T-helper 2 cell treated with Interferon-gamma antibody and Interleukin-4, amounts not matched to agents 5 μg/mL and 100 μg/mL, for 36 hours (primary cell): ENCODE results near the gene PRDM13.
"Not testable (repeated sequence)": the region's sequence is repeated elsewhere in the genome, so short reads cannot be mapped to it uniquely, and the experiment has no call there.

Experiments
- DNase-seq: peaks from one replicate; pipeline ENCODE4 v3.0.0; 2021; ENCODE audit warnings: low spot score
- H3K27ac Mint-ChIP-seq: one replicate; pipeline ENCODE4 v1.8.0; 2021; ENCODE audit warnings: mild to moderate bottlenecking, mixed read lengths
- H3K27me3 Mint-ChIP-seq: one replicate; pipeline ENCODE4 v1.8.0; 2021; ENCODE audit warnings: low read depth, mixed read lengths
- H3K36me3 Mint-ChIP-seq: one replicate; pipeline ENCODE4 v1.8.0; 2021; ENCODE audit warnings: low read depth, mixed read lengths
- H3K4me1 Mint-ChIP-seq: one replicate; pipeline ENCODE4 v1.8.0; 2021; ENCODE audit warnings: low read depth, mixed read lengths
- H3K4me3 Mint-ChIP-seq: one replicate; pipeline ENCODE4 v1.8.0; 2022; ENCODE audit warnings: mild to moderate bottlenecking, moderate library complexity, mixed read lengths
- H3K9me3 Mint-ChIP-seq: one replicate; pipeline ENCODE4 v1.8.0; 2021; ENCODE audit warnings: mixed read lengths

Gene PRDM13

DNA sequence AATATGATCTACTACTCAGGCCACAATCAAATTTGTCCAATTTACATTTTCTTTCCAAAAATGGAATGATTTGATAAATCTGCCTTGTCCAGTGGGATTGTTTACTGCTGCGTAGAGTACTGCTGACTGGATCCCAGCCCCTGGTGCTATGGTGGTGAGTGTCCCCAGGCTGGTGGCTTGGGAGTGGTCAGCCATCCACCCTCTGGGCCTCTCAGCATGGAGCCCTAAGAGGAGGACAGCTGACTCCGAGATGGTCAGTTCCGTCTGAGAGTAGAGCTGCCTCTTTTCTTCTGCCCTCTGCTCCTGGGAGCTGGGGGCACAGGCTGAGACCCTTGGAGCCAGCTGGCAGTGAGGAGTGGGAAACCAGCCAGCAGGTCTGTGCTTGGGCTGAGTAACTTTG, 22.7 kb downstream of the PRDM13 start:
- no peaks in the 10 kb centered on the region for H3K4me1 Mint-ChIP-seq
- H3K4me3 Mint-ChIP-seq: no peak overlapping the region
- DNase-seq: no peak
- H3K36me3 Mint-ChIP-seq: no peaks in the 10 kb centered on the region
- H3K27me3 Mint-ChIP-seq: peaks cover 28% of the 10 kb centered on the region
- no peaks in the 10 kb centered on the region for H3K9me3 Mint-ChIP-seq
- H3K27ac Mint-ChIP-seq: no peak overlapping the region

DNA sequence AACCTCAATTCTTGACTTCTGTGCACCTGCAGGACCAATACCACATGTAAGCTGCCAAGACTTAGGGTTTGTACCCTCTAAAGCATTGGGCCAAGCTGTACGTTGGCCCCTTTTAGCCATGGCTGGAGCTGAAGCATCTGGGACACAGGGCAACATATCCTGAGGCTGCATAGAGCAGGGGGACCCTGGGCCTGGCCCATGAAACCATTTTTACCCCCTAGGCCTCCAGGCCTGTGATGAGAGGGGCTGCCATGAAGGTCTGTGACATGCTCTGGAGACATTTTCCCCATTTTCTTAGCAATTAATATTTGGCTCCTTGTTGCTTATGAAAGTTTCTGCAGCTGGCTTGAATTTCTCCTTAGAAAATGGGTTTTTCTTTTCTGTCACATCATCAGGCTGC, 31.0 kb downstream of the PRDM13 start:
- H3K36me3 Mint-ChIP-seq: no peaks in the 10 kb centered on the region

DNA sequence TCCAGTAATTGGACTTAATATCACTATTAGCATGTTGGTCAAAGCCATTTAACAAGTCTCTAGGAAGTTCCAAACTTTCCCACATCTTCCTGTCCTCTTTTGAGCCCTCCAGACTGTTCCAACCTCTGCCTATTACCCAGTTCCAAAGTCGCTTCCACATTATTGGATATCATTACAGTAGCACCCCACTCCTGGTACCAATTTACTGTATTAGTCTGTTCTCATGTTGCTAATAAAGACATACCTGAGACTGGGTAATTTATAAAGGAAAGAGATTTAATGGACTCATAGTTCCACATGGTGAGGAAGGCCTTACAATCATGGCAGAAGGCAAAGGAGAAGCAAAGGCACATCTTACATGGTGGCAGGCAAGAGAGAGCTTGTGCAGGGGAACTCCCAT, 31.7 kb downstream of the PRDM13 start:
- not testable (repeated sequence) for H3K4me3 Mint-ChIP-seq, DNase-seq, H3K4me1 Mint-ChIP-seq, H3K27me3 Mint-ChIP-seq, H3K36me3 Mint-ChIP-seq, H3K27ac Mint-ChIP-seq
- H3K9me3 Mint-ChIP-seq: peaks cover 13% of the 10 kb centered on the region

More for the DNA sequence above, 31.0 kb downstream of the PRDM13 start:
- no peak overlapping the region for H3K4me3 Mint-ChIP-seq
- no peaks in the 10 kb centered on the region for H3K4me1 Mint-ChIP-seq
- H3K9me3 Mint-ChIP-seq: peaks cover 13% of the 10 kb centered on the region
- no peak for DNase-seq
- H3K27me3 Mint-ChIP-seq: peaks cover 4% of the 10 kb centered on the region
- no peak overlapping the region for H3K27ac Mint-ChIP-seq

DNA sequence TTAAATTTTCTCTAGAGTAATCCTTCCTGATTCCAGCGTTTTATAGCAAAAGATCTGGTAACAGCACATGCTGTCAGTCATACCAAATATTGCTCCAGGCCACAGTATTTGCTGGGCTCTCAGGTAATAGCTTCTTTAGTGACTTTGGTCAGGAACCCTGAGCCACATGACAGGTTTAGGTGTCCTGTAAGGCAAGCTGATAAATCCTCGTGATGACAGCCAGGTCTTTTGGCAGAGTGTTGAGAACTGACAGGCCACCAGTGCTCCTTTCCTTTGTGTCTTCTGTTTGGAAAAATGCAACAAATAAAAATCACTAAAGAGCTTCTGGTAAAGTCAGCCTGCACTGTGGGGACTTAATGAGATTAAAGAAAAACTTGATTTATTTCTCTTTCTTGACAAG, 34.6 kb downstream of the PRDM13 start:
- Mint-ChIP-seq H3K36me3 (no peaks in the 10 kb centered on the region), H3K9me3 (peaks cover 13% of the 10 kb centered on the region), H3K27ac (no peak overlapping the region), H3K4me1 (no peaks in the 10 kb centered on the region), H3K27me3 (peaks cover 5% of the 10 kb centered on the region), H3K4me3 (no peak overlapping the region)
- DNase-seq: no peak

DNA sequence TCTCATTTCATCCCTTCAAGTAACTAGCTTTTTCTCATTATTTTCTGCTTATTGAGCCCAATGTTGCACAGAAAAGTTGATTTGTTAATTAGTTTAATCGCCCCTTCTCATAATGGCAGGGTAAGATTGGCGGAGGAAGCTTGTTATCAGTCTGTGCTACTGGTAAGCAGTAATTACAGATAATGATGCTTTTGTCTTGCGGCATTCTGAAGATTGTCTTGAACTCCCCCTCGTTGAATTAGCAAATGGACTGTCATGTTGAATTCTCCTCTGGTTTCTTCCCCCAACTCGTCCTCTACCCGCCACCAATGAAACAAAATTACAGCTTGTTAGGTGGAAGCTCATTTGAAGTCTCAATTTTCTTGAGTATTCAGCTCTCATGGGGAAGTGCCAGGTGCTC, 39.4 kb downstream of the PRDM13 start:
- H3K27ac Mint-ChIP-seq: no peak overlapping the region
- no peak for DNase-seq
- peaks cover 5% of the 10 kb centered on the region for H3K27me3 Mint-ChIP-seq

DNA sequence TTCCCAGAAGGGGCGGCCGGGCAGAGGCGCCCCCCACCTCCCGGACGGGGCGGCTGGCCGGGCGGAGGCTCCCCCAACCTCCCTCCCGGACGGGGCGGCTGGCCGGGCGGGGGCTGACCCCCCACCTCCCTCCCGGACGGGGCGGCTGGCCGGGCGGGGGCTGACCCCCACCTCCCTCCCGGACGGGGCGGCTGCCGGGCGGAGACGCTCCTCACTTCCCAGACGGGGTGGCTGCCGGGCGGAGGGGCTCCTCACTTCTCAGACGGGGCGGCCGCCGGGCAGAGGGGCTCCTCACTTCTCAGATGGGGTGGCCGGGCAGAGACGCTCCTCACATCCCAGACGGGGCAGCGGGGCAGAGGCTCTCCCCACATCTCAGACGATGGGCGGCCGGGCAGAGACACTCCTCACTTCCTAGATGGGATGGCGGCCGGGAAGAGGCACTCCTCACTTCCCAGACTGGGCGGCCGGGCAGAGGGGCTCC, 43.5 kb downstream of the PRDM13 start:
- DNase-seq, H3K27ac Mint-ChIP-seq, H3K4me3 Mint-ChIP-seq, H3K4me1 Mint-ChIP-seq, H3K36me3 Mint-ChIP-seq, H3K27me3 Mint-ChIP-seq, H3K9me3 Mint-ChIP-seq: not testable (repeated sequence)

More for the DNA sequence above, 39.4 kb downstream of the PRDM13 start:
- no peaks in the 10 kb centered on the region for H3K9me3 Mint-ChIP-seq
- H3K4me1 Mint-ChIP-seq: no peaks in the 10 kb centered on the region
- no peaks in the 10 kb centered on the region for H3K36me3 Mint-ChIP-seq
- H3K4me3 Mint-ChIP-seq: no peak overlapping the region

DNA sequence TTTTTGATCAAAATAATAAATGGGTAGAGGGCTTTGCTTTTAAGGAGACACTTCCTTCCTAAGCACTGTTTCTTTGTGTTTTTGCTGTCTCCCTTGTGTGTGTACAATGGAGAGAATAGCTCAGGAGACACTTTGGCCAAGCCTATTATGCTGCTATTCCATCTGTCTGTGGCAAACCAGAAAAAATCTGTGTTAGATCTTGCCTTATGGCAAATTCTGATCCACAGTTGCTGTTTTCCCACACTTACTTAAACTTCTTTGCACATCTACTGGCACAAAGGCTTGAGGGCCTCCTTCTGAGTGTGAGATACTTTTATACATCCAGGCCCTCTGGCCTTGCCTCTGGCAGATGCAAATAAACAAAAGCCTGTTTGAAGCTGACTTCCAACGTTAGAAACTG, 53.6 kb downstream of the PRDM13 start:
- Mint-ChIP-seq H3K27me3 (no peaks in the 10 kb centered on the region), H3K36me3 (no peaks in the 10 kb centered on the region)

DNA sequence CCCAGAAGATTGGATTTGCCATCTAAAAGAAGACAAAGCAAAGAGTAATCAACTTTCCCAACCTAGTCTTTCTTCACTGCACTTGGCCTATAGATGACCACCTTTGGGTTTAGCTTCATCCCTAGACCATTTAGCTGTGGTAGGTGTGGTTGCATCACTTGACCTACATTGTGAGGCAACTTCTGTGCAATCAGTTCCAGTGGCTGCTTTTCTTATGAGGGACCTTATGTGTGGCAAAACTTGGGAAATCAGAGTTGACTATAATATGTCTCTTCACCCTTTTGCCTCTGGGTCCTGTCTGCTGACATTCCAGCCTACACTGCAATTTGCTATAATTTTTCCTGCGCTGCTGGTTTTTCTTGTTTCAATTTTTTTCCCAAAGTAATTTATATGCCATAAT, 55.2 kb downstream of the PRDM13 start:
- no peak for DNase-seq
- Mint-ChIP-seq H3K27me3 (no peaks in the 10 kb centered on the region), H3K9me3 (no peaks in the 10 kb centered on the region), H3K4me3 (no peak overlapping the region), H3K27ac (no peak overlapping the region), H3K36me3 (no peaks in the 10 kb centered on the region), H3K4me1 (no peaks in the 10 kb centered on the region)

More for the DNA sequence above, 53.6 kb downstream of the PRDM13 start:
- no peak overlapping the region for H3K4me3 Mint-ChIP-seq
- H3K27ac Mint-ChIP-seq: no peak overlapping the region
- H3K9me3 Mint-ChIP-seq: no peaks in the 10 kb centered on the region
- H3K4me1 Mint-ChIP-seq: no peaks in the 10 kb centered on the region
- DNase-seq: no peak

DNA sequence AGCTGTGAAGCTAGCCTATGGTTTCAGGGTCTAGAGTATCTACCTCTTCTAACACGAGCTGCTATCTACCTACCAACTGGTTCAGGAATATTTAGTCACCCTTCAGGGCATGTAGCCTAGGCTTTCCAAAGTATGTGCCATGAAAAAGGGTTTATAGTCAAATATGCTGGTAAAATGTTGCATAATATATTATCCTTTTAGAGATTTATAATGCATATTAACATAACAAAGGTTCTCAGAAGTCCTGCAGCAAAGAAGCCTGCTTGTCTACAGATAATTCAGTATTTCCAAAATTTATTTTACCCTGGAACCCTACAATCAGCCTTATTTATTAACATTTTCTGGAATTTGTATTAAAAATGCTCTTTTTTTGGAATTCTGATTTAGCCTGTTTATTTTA, 56.0 kb downstream of the PRDM13 start:
- DNase-seq: no peak
- Mint-ChIP-seq H3K4me1 (no peaks in the 10 kb centered on the region), H3K27me3 (no peaks in the 10 kb centered on the region), H3K27ac (no peak overlapping the region), H3K36me3 (no peaks in the 10 kb centered on the region), H3K4me3 (no peak overlapping the region), H3K9me3 (no peaks in the 10 kb centered on the region)
